GM19395 (cell line): ENCODE measurements around the gene CRMP1.

Source experiments
- ATAC-seq: cut with Tn5 transposase; IDR thresholded peaks from one replicate; pipeline ENCODE4 v1.9.1; 2021; ENCODE audit warnings: mild to moderate bottlenecking, moderate library complexity; ENCODE audit not compliant: unreplicated experiment

CRMP1 gene

GRCh38 chr4:5893004-5893580, at the start of gene CRMP1:
Gene CRMP1 (minus strand): TSS chr4:5893086. CDS start chr4:5892969, 117 bp downstream.
- ATAC-seq = no peak

- ATAC-seq = no peak
Measured at GRCh38 chr4:5941601-5942000, 48.7 kb upstream of the CRMP1 start.

GRCh38 chr4:5940470-5941203, 47.8 kb upstream of the CRMP1 start:
- no peak for ATAC-seq

GRCh38 chr4:5933996-5934831, 41.3 kb upstream of the CRMP1 start:
- no peak for ATAC-seq

- no peak for ATAC-seq
Measured at GRCh38 chr4:5933116-5933515, 40.2 kb upstream of the CRMP1 start.

GRCh38 chr4:5932035-5932568, 39.2 kb upstream of the CRMP1 start:
- ATAC-seq = no peak

- no peak for ATAC-seq
Measured at GRCh38 chr4:5931526-5931925, 38.6 kb upstream of the CRMP1 start.

- no peak for ATAC-seq
Measured at GRCh38 chr4:5930876-5931275, 38.0 kb upstream of the CRMP1 start.

- ATAC-seq = no peak
Measured at GRCh38 chr4:5930456-5930855, 37.6 kb upstream of the CRMP1 start.

- ATAC-seq = no peak
Measured at GRCh38 chr4:5928844-5929420, 36.0 kb upstream of the CRMP1 start.

GRCh38 chr4:5928274-5928673, 35.4 kb upstream of the CRMP1 start:
- ATAC-seq = no peak

GRCh38 chr4:5927747-5928146, 34.9 kb upstream of the CRMP1 start:
- ATAC-seq = no peak

- ATAC-seq = no peak
Measured at GRCh38 chr4:5927116-5927515, 34.2 kb upstream of the CRMP1 start.

- no peak for ATAC-seq
Measured at GRCh38 chr4:5926598-5926997, 33.7 kb upstream of the CRMP1 start.

GRCh38 chr4:5925419-5926200, 32.7 kb upstream of the CRMP1 start:
- no peak for ATAC-seq

- ATAC-seq = no peak
Measured at GRCh38 chr4:5924461-5925125, 31.7 kb upstream of the CRMP1 start.

GRCh38 chr4:5923376-5923775, 30.5 kb upstream of the CRMP1 start:
- ATAC-seq = no peak

- no peak for ATAC-seq
Measured at GRCh38 chr4:5922556-5922955, 29.7 kb upstream of the CRMP1 start.

GRCh38 chr4:5921981-5922380, 29.1 kb upstream of the CRMP1 start:
- no peak for ATAC-seq
